LNCAP (cell line): Measurements from ENCODE around the gene WFDC1.

Source experiments
- TF ChIP-seq, protein P1 (sequence below): fragments of 450-650 bp; IDR thresholded peaks from 2 replicates; pipeline ENCODE4 v1.5.1; 2017; ENCODE audit warnings: mild to moderate bottlenecking

Gene WFDC1, protein sequence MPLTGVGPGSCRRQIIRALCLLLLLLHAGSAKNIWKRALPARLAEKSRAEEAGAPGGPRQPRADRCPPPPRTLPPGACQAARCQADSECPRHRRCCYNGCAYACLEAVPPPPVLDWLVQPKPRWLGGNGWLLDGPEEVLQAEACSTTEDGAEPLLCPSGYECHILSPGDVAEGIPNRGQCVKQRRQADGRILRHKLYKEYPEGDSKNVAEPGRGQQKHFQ

DNA sequence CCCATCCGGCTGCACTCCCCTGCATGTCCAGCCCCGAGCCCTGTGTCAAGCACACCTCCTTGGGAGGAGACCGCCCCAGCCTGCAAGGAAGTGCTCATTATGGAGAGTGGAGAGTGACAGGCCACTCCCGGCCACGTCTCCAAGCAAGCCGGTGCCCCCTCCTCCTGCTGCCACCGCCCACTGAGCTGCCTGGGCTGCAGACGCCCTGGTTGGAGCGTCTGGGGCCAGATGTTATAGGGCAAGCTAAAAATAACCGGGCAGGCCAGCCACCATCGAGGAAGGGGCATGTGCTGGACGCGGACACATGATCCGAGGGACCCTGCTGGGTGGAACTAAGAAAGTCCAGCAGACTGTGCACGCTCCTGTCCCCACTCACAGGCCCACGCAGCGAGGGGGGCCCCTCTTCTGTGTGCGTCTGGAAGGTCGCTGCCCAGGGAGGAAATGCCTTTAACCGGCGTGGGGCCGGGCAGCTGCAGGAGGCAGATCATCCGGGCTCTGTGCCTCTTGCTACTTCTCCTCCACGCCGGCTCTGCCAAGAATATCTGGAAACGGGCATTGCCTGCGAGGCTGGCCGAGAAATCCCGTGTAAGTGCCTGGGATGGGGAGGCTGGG, at the start of gene WFDC1:
WFDC1 (plus strand) TSS at position 348 of the 612 bp plus-strand sequence; CDS start at position 442, 94 bp downstream.
- TF ChIP-seq, protein P1, sequence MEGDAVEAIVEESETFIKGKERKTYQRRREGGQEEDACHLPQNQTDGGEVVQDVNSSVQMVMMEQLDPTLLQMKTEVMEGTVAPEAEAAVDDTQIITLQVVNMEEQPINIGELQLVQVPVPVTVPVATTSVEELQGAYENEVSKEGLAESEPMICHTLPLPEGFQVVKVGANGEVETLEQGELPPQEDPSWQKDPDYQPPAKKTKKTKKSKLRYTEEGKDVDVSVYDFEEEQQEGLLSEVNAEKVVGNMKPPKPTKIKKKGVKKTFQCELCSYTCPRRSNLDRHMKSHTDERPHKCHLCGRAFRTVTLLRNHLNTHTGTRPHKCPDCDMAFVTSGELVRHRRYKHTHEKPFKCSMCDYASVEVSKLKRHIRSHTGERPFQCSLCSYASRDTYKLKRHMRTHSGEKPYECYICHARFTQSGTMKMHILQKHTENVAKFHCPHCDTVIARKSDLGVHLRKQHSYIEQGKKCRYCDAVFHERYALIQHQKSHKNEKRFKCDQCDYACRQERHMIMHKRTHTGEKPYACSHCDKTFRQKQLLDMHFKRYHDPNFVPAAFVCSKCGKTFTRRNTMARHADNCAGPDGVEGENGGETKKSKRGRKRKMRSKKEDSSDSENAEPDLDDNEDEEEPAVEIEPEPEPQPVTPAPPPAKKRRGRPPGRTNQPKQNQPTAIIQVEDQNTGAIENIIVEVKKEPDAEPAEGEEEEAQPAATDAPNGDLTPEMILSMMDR, result no peak

DNA sequence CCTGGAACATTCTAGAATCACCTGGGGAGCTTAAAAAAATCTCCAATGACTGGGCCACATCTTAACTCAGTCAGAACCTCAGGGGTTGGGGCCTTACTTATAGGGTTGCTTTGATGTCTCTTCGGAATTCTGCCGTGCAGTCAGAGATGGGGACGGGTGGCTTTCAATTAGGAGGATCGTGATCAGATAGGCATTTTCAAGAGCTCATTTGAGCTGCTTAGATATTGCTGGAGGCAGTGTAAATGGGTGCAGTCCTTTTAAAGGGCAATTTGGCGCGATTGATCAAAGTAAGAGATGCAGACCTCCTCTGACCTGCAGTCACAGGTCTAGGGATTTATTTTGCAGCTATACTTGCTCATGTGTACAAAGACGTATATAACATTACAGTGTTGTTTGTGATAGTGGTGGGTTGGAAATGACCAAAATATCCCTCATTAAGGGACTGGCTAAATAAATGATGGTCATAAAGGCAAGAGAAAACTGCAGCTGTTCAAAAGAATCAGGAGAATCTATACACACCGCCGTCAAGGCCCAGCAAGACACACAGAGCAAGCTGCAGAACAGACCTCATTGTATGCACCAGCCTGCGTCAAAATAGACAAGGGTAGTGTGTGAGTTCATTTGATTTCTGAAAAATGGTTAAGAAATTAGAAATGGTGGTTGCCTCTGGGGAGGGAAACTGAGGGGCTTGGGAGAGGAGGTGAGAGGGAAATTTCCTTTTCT, 48.6 kb upstream of the WFDC1 start:
- TF ChIP-seq, protein P1, result no peak

DNA sequence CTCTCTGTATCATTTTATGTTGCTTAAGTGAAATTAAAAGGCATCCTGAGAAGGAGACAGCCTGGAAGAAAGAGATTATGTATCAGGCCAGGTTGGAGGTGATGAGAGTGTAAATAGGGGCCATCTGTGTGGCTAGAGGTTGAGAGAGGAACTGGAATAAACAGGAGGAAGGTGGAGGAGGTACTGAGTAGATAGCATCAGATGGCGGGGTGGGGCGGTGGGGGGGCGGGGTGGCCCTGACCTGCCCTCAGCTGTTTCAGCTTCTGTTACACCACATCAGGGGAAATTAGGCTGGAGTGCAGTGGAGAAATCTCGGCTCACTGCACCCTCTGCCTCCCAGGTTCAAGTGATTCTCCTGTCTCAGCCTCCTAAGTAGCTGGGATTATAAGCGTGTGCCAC, 48.0 kb upstream of the WFDC1 start:
- TF ChIP-seq, protein P1, result no peak

DNA sequence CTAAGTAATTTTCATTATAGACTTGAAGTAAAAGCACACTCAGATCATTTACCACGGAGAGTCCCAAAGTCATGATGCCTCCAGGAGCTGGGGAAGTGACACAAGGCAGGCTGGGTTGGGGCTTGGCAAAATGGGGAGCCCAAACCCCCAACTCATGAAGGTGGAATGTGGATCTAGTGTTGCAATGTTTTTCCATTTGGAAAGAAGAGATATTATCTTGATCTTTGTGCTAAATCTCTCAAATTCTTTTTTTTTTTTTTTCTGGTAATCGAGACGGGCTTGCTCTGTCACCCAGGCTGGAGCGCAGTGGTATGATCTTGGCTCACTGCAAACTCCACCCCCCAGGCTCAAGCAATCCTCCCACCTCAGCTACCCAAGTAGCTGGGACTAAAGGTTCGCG, 47.3 kb upstream of the WFDC1 start:
- TF ChIP-seq, protein P1, result no peak

DNA sequence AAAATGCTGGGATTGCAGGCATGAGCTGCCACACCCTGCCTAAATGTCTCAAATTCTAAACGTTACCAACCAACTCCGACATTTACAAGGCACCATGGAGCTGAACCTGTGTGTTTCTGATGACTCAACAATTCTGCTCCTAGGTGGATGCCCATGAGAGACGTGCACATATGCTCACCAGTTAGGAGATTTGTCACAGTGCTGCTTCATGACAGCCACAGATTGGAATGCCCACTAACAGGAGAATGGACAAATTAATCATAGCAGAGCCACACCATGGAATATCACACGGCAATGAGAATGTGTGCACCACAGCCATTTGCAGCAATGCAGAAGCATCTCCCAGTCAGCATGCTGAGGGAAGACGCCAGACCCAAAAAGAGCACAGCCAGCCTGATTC, 46.8 kb upstream of the WFDC1 start:
- TF ChIP-seq, protein P1, result no peak

DNA sequence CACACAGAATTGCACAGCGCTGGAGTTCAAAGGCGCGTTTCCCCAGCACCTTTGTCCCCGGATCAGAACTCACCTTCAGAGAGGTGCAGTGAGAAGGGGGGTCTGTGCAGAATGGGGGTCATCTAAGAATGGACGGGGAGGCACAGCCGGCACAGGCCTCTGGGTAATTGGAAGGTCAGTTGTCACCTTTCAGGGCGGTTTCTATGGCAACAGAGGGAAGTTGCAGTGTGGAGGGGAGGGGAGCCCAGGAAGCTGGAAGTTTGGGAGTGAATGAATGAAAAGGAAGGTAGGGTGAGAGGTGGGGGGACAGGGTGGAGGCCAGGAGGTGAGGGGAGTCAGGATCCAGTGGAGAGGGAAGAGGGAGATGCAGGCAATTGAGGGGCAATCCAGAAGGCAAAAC, 42.5 kb upstream of the WFDC1 start:
- TF ChIP-seq, protein P1, result no peak

GRCh38 chr16:84253173-84253572, 41.5 kb upstream of the WFDC1 start:
- TF ChIP-seq, protein P1, result no peak
